ENCODE data around the gene INTS14. TPM values are rescaled to one million over a fixed set of nuclear protein-coding genes. Genes with fewer than 3 reads are reported as not detected.
"Not testable (repeated sequence)": the region's sequence is repeated elsewhere in the genome, so short reads cannot be mapped to it uniquely, and the experiment has no call there.

Gene INTS14
- total RNA-seq, 2 donors from 2014 or later: 48.5 to 55.4 TPM

DNA sequence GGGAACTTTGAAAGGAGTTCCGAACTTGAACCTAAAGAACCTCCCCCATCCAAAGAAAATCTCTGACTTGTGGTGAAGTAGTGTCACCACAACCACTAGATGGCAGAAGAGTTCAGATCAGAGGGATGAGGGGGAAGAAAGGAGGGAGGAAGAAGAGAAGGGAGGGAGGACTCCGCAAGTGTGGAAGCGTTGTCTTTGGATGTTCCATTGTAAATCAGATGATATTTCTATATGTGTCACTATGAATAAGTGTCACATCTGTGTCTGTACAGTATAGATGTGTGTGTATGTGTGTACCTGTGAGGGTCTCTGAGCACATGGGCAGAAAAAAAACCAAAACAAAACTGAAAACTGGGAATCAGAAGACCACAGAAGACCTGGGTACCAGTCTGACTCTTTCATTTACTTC is 27.8 kb upstream of the INTS14 start:
- H3K27ac Mint-ChIP-seq: peak overlapping the region in 1 of 2 donors; percentile 54
- peak in 1 of 2 donors; percentile 36 for DNase-seq (ENCODE audit: low spot score in 2 of 2)
- no peaks in the 10 kb centered on the region for H3K9me3 Mint-ChIP-seq
- peak; percentile 68 to 86 for ATAC-seq
- H3K36me3 Mint-ChIP-seq: no peaks in the 10 kb centered on the region

DNA sequence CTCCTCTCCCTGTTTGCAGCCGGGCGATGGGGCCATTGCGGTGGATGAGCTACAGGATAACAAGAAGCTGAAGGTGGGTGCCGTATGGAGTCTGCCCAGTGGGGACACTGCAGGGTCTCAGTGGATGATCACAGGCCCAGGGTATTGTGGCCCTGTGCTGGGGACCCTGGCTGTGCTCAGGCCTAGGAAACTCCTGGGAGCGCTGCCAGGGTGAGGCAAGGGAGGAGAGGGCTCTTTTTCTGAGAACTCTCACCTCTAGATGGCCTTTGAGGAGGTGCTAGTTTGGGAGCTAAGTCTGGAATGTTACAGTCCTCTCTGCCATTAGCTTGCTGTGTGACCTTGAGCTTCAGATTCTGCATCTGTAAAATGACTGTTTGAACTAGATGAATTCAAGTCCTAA is 27.2 kb upstream of the INTS14 start:
- H3K9me3 Mint-ChIP-seq: no peaks in the 10 kb centered on the region
- peak overlapping the region in 1 of 2 donors; percentile 54 for H3K27ac Mint-ChIP-seq

DNA sequence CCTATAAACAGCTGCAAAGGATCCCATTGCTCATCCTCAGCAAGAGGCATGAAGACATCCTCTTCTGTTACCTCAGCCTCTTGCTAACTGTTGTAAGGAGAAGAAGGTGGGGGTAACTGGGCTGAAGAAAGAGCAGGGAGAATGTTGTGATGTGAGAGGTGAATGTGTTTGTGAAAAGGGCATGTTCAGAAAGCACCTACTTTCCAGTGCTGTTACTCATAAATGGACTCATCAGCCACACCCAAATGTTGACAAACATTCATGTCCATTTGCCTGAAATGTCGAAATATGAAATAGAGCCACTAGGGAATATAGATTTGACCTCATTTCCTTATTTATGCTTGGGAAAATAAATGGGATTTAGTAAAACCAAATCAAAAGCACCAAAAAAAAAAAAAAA is 23.4 kb upstream of the INTS14 start:
- no peaks in the 10 kb centered on the region for H3K9me3 Mint-ChIP-seq
- no peak overlapping the region for H3K27ac Mint-ChIP-seq
- DNase-seq (ENCODE audit: low spot score in 2 of 2) (no peak), ATAC-seq (no peak)
- H3K36me3 Mint-ChIP-seq: no peaks in the 10 kb centered on the region

More for the DNA sequence above, 27.2 kb upstream of the INTS14 start:
- H3K36me3 Mint-ChIP-seq: no peaks in the 10 kb centered on the region
- DNase-seq (ENCODE audit: low spot score in 2 of 2) (no peak), ATAC-seq (peak in 1 of 2 donors; percentile 10)

DNA sequence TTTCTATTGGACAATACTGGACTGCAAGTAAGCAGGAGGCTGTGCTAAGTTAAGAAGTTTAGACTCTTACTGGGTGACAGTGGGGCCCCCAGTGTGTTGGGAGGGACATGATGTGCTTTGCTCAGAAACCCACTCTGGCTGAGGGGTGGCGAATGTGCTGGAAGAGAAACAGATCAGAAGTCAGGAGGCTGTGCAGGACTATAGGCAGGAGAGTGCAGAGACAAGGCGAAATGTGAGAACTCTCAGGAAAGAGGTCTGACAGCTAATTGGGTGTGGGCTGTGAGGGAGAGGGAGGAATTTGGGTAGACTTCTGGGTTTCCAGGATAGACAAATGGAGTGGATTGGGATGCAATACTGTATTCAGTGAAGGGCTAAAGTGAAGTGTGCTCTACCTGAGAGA is 22.8 kb upstream of the INTS14 start:
- ATAC-seq: no peak
- DNase-seq (ENCODE audit: low spot score in 2 of 2): no peak

DNA sequence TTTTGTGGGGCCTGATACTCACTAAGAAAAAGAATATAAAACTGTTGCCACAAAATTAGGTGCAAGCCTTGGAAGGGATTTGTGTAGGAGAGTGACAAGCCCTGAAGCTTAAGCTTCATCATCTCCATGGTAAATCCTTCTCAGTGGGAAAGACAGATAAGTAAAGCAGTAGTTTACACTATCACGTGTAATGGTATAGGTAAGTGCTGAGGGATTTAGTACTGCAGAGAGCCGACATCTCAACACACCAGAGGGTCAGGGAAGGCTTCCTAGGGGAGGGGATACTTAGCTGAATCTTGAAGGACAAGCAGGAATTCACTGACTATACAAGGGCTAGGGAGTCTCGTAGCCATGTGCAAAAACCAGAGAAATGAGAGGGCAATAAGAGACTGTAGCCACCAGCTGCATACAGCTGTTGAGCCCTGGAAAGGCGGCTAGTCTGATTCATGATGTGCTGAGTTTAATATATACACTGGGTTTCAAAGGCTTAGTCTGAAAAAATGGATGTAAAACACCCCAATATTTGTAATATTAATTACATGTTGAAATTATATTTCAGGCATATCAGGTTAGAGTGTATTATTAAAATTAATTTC is 21.9 kb upstream of the INTS14 start:
- DNase-seq (ENCODE audit: low spot score in 2 of 2) (no peak), ATAC-seq (no peak)
- no peak overlapping the region for H3K27ac Mint-ChIP-seq
- no peaks in the 10 kb centered on the region for H3K9me3 Mint-ChIP-seq
- H3K36me3 Mint-ChIP-seq: no peaks in the 10 kb centered on the region

More for the DNA sequence above, 22.8 kb upstream of the INTS14 start:
- Mint-ChIP-seq H3K36me3 (no peaks in the 10 kb centered on the region), H3K9me3 (no peaks in the 10 kb centered on the region), H3K27ac (no peak overlapping the region)

DNA sequence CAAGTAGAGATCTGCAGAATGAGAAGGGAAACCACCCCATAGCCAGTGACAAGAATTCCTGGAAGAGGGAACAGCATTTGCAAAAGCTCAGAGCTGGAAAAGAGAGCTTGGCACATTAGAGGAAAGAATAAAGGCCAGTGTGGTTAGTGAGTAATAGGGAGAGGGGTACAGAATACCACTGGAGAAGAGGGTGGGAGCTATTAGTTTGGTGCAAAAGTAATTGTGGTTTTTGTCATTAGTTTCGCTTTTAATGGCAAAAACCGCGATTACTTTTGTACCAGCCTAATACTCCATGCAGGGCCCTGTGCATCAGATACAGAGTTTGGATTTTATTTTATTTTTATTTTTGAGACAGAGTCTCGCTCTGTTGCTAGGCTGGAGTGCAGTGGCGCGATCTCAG is 20.6 kb upstream of the INTS14 start:
- H3K36me3 Mint-ChIP-seq: no peaks in the 10 kb centered on the region
- H3K9me3 Mint-ChIP-seq: no peaks in the 10 kb centered on the region
- ATAC-seq (no peak), DNase-seq (ENCODE audit: low spot score in 2 of 2) (no peak)
- H3K27ac Mint-ChIP-seq: no peak overlapping the region

GRCh38 chr15:65630760-65631159 is 19.8 kb upstream of the INTS14 start:
- no peak for ATAC-seq
- Mint-ChIP-seq H3K27ac (no peak overlapping the region), H3K36me3 (no peaks in the 10 kb centered on the region), H3K9me3 (no peaks in the 10 kb centered on the region)
- DNase-seq (ENCODE audit: low spot score in 2 of 2): no peak

- Mint-ChIP-seq H3K9me3 (no peaks in the 10 kb centered on the region), H3K27ac (no peak overlapping the region), H3K36me3 (no peaks in the 10 kb centered on the region)
- no peak for ATAC-seq
- DNase-seq (ENCODE audit: low spot score in 2 of 2): no peak
Measured at GRCh38 chr15:65629548-65629947, 18.6 kb upstream of the INTS14 start.

DNA sequence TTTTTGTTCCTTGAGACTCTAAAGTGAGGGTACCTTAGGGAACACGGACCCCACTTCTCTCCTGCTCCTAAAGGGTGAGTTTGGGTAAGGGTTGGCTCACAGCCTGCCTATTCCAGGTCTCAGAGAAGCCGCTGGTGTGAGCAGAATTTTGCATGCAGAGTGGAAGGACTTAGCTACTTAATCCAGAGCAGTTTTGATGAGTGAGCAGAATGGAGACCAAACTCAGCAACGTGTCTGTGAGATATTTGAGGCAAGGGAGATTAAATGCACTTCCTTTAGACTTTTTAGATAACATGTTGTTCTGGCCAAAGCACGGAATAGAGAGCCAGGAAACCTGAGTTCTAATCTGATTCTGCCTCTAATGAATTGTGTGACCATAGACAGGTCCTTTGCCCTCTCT is 15.9 kb upstream of the INTS14 start:
- Mint-ChIP-seq H3K27ac (no peak overlapping the region), H3K9me3 (no peaks in the 10 kb centered on the region), H3K36me3 (peaks cover 0 to 6% of the 10 kb centered on the region in 2 donors)
- DNase-seq (ENCODE audit: low spot score in 2 of 2) (no peak), ATAC-seq (no peak)

- Mint-ChIP-seq H3K27ac (no peak overlapping the region), H3K9me3 (no peaks in the 10 kb centered on the region), H3K36me3 (peaks cover 0 to 6% of the 10 kb centered on the region in 2 donors)
- no peak for DNase-seq (ENCODE audit: low spot score in 2 of 2)
- no peak for ATAC-seq
Measured at GRCh38 chr15:65623103-65623502, 12.2 kb upstream of the INTS14 start.

DNA sequence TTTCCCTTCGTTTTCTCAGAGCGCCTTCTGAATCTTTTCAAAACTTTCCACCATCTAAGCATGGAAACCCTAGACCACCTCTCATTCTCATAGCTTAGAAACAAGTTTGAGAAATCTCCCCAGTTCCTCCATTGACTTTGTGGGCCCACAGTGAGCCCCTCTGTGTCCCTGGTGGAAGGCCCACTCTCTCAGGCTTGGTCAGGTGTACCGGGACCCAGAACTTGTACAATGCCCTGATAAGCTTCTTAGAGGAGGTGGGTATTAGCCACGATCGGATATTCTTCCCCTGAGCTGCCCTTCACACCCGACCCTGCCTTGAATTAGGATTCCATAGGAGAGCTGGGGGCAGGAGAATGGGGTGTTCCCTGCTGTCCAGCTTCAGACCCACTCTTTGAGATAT is 10.7 kb upstream of the INTS14 start, which contains the start of gene SLC24A1:
SLC24A1 (plus strand) TSS at position 301 of the 400 bp plus-strand sequence. CDS start 2,143 bp downstream, outside the sequence.
- Mint-ChIP-seq H3K27ac (peak within 1 kb of the TSS in 1 of 2 donors; percentile 57), H3K9me3 (no peaks in the 10 kb centered on the region), H3K36me3 (peaks cover 0 to 6% of the 10 kb centered on the region in 2 donors)
- ATAC-seq: no peak
- DNase-seq (ENCODE audit: low spot score in 2 of 2): no peak

GRCh38 chr15:65620833-65621232 is 9.9 kb upstream of the INTS14 start:
- Mint-ChIP-seq H3K9me3 (no peaks in the 10 kb centered on the region), H3K27ac (no peak overlapping the region), H3K36me3 (peaks cover 0 to 6% of the 10 kb centered on the region in 2 donors)
- DNase-seq (ENCODE audit: low spot score in 2 of 2): no peak
- ATAC-seq: no peak

- Mint-ChIP-seq H3K9me3 (no peaks in the 10 kb centered on the region), H3K36me3 (peaks cover 0 to 6% of the 10 kb centered on the region in 2 donors), H3K27ac (no peak overlapping the region)
- DNase-seq (ENCODE audit: low spot score in 2 of 2): no peak
- no peak for ATAC-seq
Measured at GRCh38 chr15:65619626-65620290, 8.8 kb upstream of the INTS14 start.

DNA sequence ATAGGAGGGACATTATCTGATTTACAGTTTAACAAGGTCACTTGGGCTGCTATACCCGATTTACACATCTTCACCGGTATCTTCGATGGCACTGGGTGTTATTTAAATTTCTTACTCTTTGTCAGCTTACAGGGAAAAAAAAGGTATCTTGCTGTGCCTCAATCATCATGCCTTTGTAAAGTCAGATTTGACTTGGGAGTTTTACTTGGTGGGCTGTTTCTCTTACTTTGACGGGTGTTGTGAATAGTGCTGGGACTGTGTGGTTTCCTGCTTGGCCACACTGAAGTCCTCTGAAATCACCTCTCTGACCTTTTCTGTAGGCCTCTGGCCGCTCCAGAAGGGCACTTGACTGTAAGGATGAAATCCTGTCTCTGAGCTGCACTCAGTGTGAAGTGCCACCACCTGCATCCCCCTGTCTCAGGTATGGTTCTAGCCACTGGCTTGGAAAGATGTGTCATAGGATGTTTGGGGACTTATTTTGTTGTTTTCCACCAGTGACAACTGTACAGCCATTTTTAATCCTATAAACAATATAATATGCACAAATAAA is 7.7 kb upstream of the INTS14 start:
- Mint-ChIP-seq H3K27ac (no peak overlapping the region), H3K36me3 (no peaks in the 10 kb centered on the region), H3K9me3 (no peaks in the 10 kb centered on the region)
- ATAC-seq: no peak
- no peak for DNase-seq (ENCODE audit: low spot score in 2 of 2)

DNA sequence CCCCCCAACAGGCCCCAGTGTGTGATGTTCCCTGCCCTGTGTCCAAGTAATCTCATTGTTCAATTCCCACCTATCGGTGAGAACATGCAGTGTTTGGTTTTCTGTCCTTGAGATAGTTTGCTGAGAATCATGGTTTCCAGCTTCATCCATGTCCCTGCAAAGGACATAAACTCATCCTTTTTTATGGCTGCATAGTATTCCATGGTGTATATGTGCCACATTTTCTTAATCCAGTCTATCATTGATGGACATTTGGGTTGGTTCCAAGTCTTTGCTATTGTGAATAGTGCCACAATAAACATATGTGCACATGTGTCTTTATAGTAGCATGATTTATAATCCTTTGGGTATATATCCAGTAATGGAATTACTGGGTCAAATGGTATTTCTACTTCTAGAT is 5.0 kb upstream of the INTS14 start:
- not testable (repeated sequence) for H3K36me3 Mint-ChIP-seq; DNase-seq (ENCODE audit: low spot score in 2 of 2); H3K27ac Mint-ChIP-seq; ATAC-seq; H3K9me3 Mint-ChIP-seq

DNA sequence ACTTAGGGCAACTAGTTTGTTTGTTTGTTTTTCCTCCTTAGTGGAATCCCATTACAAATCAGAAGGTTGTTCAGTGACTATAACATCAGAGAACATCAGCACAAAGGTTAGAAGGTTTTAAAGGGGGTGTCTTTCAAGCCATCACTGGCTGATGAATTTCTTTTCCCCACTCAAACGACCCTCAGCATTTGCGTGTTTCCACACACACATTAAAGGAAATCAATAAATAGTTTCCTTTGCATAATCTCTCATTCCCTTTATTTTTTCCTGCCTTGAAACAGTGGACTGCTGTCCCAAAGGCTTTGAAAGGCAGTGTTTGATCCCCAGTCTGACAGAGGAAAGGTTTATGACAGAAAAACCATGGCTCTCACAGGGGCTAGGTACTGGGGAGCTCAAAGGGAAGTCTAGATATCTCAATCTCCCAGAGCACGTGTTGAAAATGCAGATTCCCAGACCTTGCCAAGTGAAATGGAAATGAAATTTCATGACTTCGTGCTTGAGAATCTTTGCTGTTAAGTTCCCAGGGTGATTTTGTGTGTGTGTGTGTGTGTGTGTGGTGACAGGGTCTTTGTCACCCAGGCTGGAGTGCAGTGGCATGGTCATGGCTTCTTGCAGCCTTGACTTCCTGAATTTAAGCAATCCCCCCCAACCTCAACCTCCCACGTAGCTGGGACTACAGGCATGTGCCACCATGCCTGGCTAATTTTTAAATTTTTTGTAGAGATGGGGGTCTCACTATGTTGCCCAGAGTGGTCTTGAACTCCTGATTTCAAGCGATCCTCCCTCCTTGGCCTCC is 2.2 kb upstream of the INTS14 start:
- ATAC-seq (no peak), DNase-seq (ENCODE audit: low spot score in 2 of 2) (no peak)
- Mint-ChIP-seq H3K9me3 (no peaks in the 10 kb centered on the region), H3K36me3 (peaks cover 8 to 12% of the 10 kb centered on the region in 2 donors), H3K27ac (peak overlapping the region in 1 of 2 donors; percentile 93)

DNA sequence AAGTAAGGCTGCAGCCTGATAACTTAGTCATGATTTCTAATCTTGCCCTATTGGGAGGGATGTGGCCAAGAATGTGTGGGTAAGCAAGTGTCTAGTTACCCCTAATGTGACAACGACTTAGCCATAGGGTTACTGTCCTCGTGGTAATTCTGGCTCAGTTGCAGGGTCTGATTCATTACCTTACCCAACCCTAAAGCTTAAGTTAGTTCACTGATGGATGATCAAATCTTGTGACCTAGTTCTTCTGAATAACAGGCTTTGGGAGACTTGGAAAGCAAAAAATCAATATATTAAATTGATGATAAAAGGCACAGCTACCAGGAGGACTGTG is 1.6 kb upstream of the INTS14 start:
- Mint-ChIP-seq H3K9me3 (no peaks in the 10 kb centered on the region), H3K36me3 (peaks cover 8 to 12% of the 10 kb centered on the region in 2 donors), H3K27ac (peak overlapping the region in 1 of 2 donors; percentile 93)
- peak in 1 of 2 donors; percentile 16 for ATAC-seq
- DNase-seq (ENCODE audit: low spot score in 2 of 2): no peak

Measured in activated naive CD4-positive, alpha-beta T cell treated with anti-CD3 and anti-CD28 coated beads, Interleukin-2, amount 50 U/mL, for 72 hours (primary cell).